Right atrium auricular region (tissue), 2 donors: Measurements from ENCODE around the gene LSM14A. TPM values are rescaled to one million over a fixed set of nuclear protein-coding genes. Genes with fewer than 3 reads are reported as not detected.

Experiments
- DNase-seq: peaks from one replicate; pipeline ENCODE4 v3.0.0-alpha.2; 2019; ENCODE audit warnings: low spot score
- H3K27ac ChIP-seq, 2 donors: fragments of 200-600 bp; sonication (generic); 1 replicate in 1 of 2; 2 replicates in 1 of 2; pipeline ENCODE4 v1.5.1; 2016 to 2019
- H3K27me3 ChIP-seq, 2 donors: fragments of 200-600 bp; sonication (generic); one replicate each; pipeline versions ENCODE4 v1.5.1 to v1.6.0; 2017 to 2019
- H3K36me3 ChIP-seq: fragments of 200-600 bp; sonication (generic); one replicate; pipeline ENCODE4 v1.5.1; 2016
- H3K4me1 ChIP-seq, 2 donors: fragments of 200-600 bp; sonication (generic); one replicate each; pipeline versions ENCODE4 v1.5.1 to v1.6.0; 2017 to 2019
- H3K4me3 ChIP-seq, 2 donors: fragments of 200-600 bp; sonication (generic); 1 replicate in 1 of 2; 2 replicates in 1 of 2; pipeline ENCODE4 v1.5.1; 2017 to 2019; ENCODE audit warnings: mild to moderate bottlenecking in 1 of 2, moderate library complexity in 1 of 2
- H3K9me3 ChIP-seq, 2 donors: fragments of 200-600 bp; sonication (generic); one replicate each; pipeline ENCODE4 v1.5.1; 2019
- CTCF ChIP-seq, 2 donors: fragments of 200-600 bp; sonication (generic); IDR thresholded peaks; one replicate each; pipeline ENCODE4 v1.5.1; 2019; ENCODE audit warnings: antibody characterized with exemption in 2 of 2
- total RNA-seq, 2 donors: library from RNA; depleted of rRNA; stranded (reverse); fragments of >200 nt; gene quantifications; one replicate each; pipeline ENCODE4 v1.1.0, GENCODE V29; 2016

The LSM14A gene
- total RNA-seq, 2 donors from 2014 or later: 60.3 to 80.2 TPM

- Histone ChIP-seq H3K36me3 (peaks cover 60% of the 10 kb centered on the region), H3K27me3 (no peaks in the 10 kb centered on the region), H3K27ac (no peak overlapping the region), H3K4me1 (no peaks in the 10 kb centered on the region), H3K4me3 (no peak overlapping the region), H3K9me3 (no peaks in the 10 kb centered on the region)
- TF ChIP-seq CTCF (IDR thresholded peaks at IDR 0.05): no peak
- DNase-seq: no peak
Observed at GRCh38 chr19:34225659-34226015, 53.3 kb downstream of the LSM14A start.

- Histone ChIP-seq H3K36me3 (peaks cover 64% of the 10 kb centered on the region), H3K27ac (no peak overlapping the region), H3K9me3 (no peaks in the 10 kb centered on the region), H3K4me3 (no peak overlapping the region), H3K27me3 (no peaks in the 10 kb centered on the region), H3K4me1 (no peaks in the 10 kb centered on the region)
- TF ChIP-seq CTCF (IDR thresholded peaks at IDR 0.05): no peak
- no peak for DNase-seq
Observed at GRCh38 chr19:34226036-34226435, 53.7 kb downstream of the LSM14A start.

- peaks cover 0 to 4% of the 10 kb centered on the region in 2 donors for H3K4me1 ChIP-seq
- no peak for TF ChIP-seq CTCF (IDR thresholded peaks at IDR 0.05)
- no peak for DNase-seq
- peaks cover 45% of the 10 kb centered on the region for H3K36me3 ChIP-seq
- no peak overlapping the region for H3K4me3 ChIP-seq
- no peak overlapping the region for H3K27ac ChIP-seq
- no peaks in the 10 kb centered on the region for H3K9me3 ChIP-seq
- H3K27me3 ChIP-seq: no peaks in the 10 kb centered on the region
Observed at GRCh38 chr19:34228347-34228746, 56.0 kb downstream of the LSM14A start.

- H3K4me1 ChIP-seq: peaks cover 0 to 4% of the 10 kb centered on the region in 2 donors
- no peak for TF ChIP-seq CTCF (IDR thresholded peaks at IDR 0.05)
- H3K27ac ChIP-seq: no peak overlapping the region
- H3K36me3 ChIP-seq: peaks cover 41% of the 10 kb centered on the region
- no peaks in the 10 kb centered on the region for H3K27me3 ChIP-seq
- H3K9me3 ChIP-seq: no peaks in the 10 kb centered on the region
- no peak for DNase-seq
- H3K4me3 ChIP-seq: no peak overlapping the region
Observed at GRCh38 chr19:34228762-34229161, 56.5 kb downstream of the LSM14A start.

GRCh38 chr19:34229721-34230120 is 57.4 kb downstream of the LSM14A start:
- Histone ChIP-seq H3K27me3 (no peaks in the 10 kb centered on the region), H3K4me3 (no peak overlapping the region), H3K4me1 (peaks cover 0 to 4% of the 10 kb centered on the region in 2 donors), H3K9me3 (no peaks in the 10 kb centered on the region), H3K27ac (no peak overlapping the region), H3K36me3 (peaks cover 34% of the 10 kb centered on the region)
- no peak for TF ChIP-seq CTCF (IDR thresholded peaks at IDR 0.05)
- no peak for DNase-seq

- DNase-seq: no peak
- no peaks in the 10 kb centered on the region for H3K27me3 ChIP-seq
- no peaks in the 10 kb centered on the region for H3K9me3 ChIP-seq
- H3K27ac ChIP-seq: no peak overlapping the region
- no peak overlapping the region for H3K4me3 ChIP-seq
- H3K36me3 ChIP-seq: peaks cover 23% of the 10 kb centered on the region
- TF ChIP-seq CTCF (IDR thresholded peaks at IDR 0.05): no peak
- H3K4me1 ChIP-seq: peaks cover 0 to 4% of the 10 kb centered on the region in 2 donors
Observed at GRCh38 chr19:34230820-34231219, 58.5 kb downstream of the LSM14A start.
